ENCODE measurements around the gene TTF1.

Gene TTF1

GRCh38 chr9:132341177-132341840 lies 65.3 kb downstream of the TTF1 start:
- peaks cover 74% of the 10 kb centered on the region for H3K36me3 Mint-ChIP-seq (ENCODE audit: low read depth)
- no peak overlapping the region for H3K27ac Mint-ChIP-seq
- H3K4me3 Mint-ChIP-seq, result no peak overlapping the region
- H3K4me1 Mint-ChIP-seq, result no peaks in the 10 kb centered on the region
- no peak for TF ChIP-seq CTCF (IDR thresholded peaks at IDR 0.05; ENCODE audit: unreplicated experiment in 3 of 3)
- no peaks in the 10 kb centered on the region for H3K9me3 Mint-ChIP-seq
- no peaks in the 10 kb centered on the region for H3K27me3 Mint-ChIP-seq (ENCODE audit: low read depth)

GRCh38 chr9:132334364-132334763 lies 72.3 kb downstream of the TTF1 start:
- Mint-ChIP-seq H3K27ac (no peak overlapping the region), H3K36me3 (ENCODE audit: low read depth) (peaks cover 83% of the 10 kb centered on the region)
- no peak for TF ChIP-seq CTCF (IDR thresholded peaks at IDR 0.05; ENCODE audit: unreplicated experiment in 3 of 3)

GRCh38 chr9:132333556-132333955 lies 73.1 kb downstream of the TTF1 start:
- H3K27me3 Mint-ChIP-seq (ENCODE audit: low read depth), result no peaks in the 10 kb centered on the region
- no peak for TF ChIP-seq CTCF (IDR thresholded peaks at IDR 0.05; ENCODE audit: unreplicated experiment in 3 of 3)
- no peak overlapping the region for H3K4me3 Mint-ChIP-seq
- peaks cover 86% of the 10 kb centered on the region for H3K36me3 Mint-ChIP-seq (ENCODE audit: low read depth)
- no peaks in the 10 kb centered on the region for H3K4me1 Mint-ChIP-seq
- peaks cover 9% of the 10 kb centered on the region for H3K9me3 Mint-ChIP-seq
- H3K27ac Mint-ChIP-seq, result no peak overlapping the region

More at GRCh38 chr9:132334364-132334763, 72.3 kb downstream of the TTF1 start:
- Mint-ChIP-seq H3K4me3 (no peak overlapping the region), H3K4me1 (no peaks in the 10 kb centered on the region), H3K27me3 (ENCODE audit: low read depth) (no peaks in the 10 kb centered on the region), H3K9me3 (peaks cover 6% of the 10 kb centered on the region)

GRCh38 chr9:132328580-132328979 lies 78.1 kb downstream of the TTF1 start:
- Mint-ChIP-seq H3K4me1 (no peaks in the 10 kb centered on the region), H3K27me3 (ENCODE audit: low read depth) (no peaks in the 10 kb centered on the region), H3K4me3 (no peak overlapping the region), H3K36me3 (ENCODE audit: low read depth) (peaks cover 92% of the 10 kb centered on the region), H3K9me3 (peaks cover 16% of the 10 kb centered on the region), H3K27ac (no peak overlapping the region)
- no peak for TF ChIP-seq CTCF (IDR thresholded peaks at IDR 0.05; ENCODE audit: unreplicated experiment in 3 of 3)

GRCh38 chr9:132327537-132327936 lies 79.1 kb downstream of the TTF1 start:
- peaks cover 16% of the 10 kb centered on the region for H3K9me3 Mint-ChIP-seq
- no peak for TF ChIP-seq CTCF (IDR thresholded peaks at IDR 0.05; ENCODE audit: unreplicated experiment in 3 of 3)

More at GRCh38 chr9:132327537-132327936, 79.1 kb downstream of the TTF1 start:
- Mint-ChIP-seq H3K36me3 (ENCODE audit: low read depth) (peaks cover 94% of the 10 kb centered on the region), H3K27ac (no peak overlapping the region), H3K27me3 (ENCODE audit: low read depth) (no peaks in the 10 kb centered on the region), H3K4me1 (no peaks in the 10 kb centered on the region), H3K4me3 (no peak overlapping the region)

All from nephron (organoid).